ENCODE results near the gene YBEY. TPM values are rescaled to one million over a fixed set of nuclear protein-coding genes. Genes with fewer than 3 reads are reported as not detected.

Gene YBEY
- total RNA-seq, 2 donors from 2014 or later = 19.6 to 23.3 TPM

- H3K9me3 ChIP-seq (ENCODE audit: control insufficient read depth, low read length) = no peaks in the 10 kb centered on the region
- TF ChIP-seq, protein P1, sequence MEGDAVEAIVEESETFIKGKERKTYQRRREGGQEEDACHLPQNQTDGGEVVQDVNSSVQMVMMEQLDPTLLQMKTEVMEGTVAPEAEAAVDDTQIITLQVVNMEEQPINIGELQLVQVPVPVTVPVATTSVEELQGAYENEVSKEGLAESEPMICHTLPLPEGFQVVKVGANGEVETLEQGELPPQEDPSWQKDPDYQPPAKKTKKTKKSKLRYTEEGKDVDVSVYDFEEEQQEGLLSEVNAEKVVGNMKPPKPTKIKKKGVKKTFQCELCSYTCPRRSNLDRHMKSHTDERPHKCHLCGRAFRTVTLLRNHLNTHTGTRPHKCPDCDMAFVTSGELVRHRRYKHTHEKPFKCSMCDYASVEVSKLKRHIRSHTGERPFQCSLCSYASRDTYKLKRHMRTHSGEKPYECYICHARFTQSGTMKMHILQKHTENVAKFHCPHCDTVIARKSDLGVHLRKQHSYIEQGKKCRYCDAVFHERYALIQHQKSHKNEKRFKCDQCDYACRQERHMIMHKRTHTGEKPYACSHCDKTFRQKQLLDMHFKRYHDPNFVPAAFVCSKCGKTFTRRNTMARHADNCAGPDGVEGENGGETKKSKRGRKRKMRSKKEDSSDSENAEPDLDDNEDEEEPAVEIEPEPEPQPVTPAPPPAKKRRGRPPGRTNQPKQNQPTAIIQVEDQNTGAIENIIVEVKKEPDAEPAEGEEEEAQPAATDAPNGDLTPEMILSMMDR (conservative IDR thresholded peaks at IDR 0.05) = no peak
- H3K4me3 ChIP-seq (ENCODE audit: low read length) = no peak overlapping the region
- H3K9ac ChIP-seq (ENCODE audit: extremely low read depth, low read length, poor library complexity, severe bottlenecking) = no peak overlapping the region
- whole genome bisulfite sequencing, 2 experiments (ENCODE audit: insufficient coverage in 1 of 2, insufficient read length in 1 of 2) = 91 to 98% methylated on average over 10 of the region's 10 CpGs
- Mint-ChIP-seq H3K36me3 (ENCODE audit: low read depth) (peaks cover 82% of the 10 kb centered on the region), H3K4me3 (no peak overlapping the region), H3K27me3 (ENCODE audit: insufficient read depth) (no peaks in the 10 kb centered on the region), H3K4me1 (no peaks in the 10 kb centered on the region), H3K9me3 (no peaks in the 10 kb centered on the region), H3K27ac (no peak overlapping the region)
- no peak overlapping the region for H3K27ac ChIP-seq (ENCODE audit: low read depth, low read length)
- no peaks in the 10 kb centered on the region for H3K4me1 ChIP-seq (ENCODE audit: control insufficient read depth, insufficient read depth, low read length)
- peaks cover 65% of the 10 kb centered on the region for H3K36me3 ChIP-seq (ENCODE audit: control insufficient read depth, insufficient read depth, low read length)
- no peak for DNase-seq
- no peaks in the 10 kb centered on the region for H3K27me3 ChIP-seq (ENCODE audit: control insufficient read depth, insufficient read depth, low read length, poor library complexity, severe bottlenecking)
Measured at GRCh38 chr21:46347203-46347550, 61.0 kb downstream of the YBEY start.

Other genes with a start within 250 kb of the YBEY start
- 100 to 1,000 TPM; 259 to 377 TPM for gene COL6A2, start 188.2 kb upstream of the YBEY start, total RNA-seq
- gene FTCD, start 130.8 kb upstream of the YBEY start, total RNA-seq = 1 to 10 TPM; 3.5 to 4.6 TPM
- 10 to 100 TPM; 29.5 to 31.9 TPM for gene SPATC1L, start 101.9 kb upstream of the YBEY start, total RNA-seq
- 10 to 100 TPM; 56.7 to 85.2 TPM for gene LSS, start 57.6 kb upstream of the YBEY start, total RNA-seq
- 100 to 1,000 TPM; 120 to 161 TPM for gene MCM3AP, start 731 bp upstream of the YBEY start, total RNA-seq
- 10 to 100 TPM; 19.6 to 37.4 TPM for gene C21orf58, start 37.5 kb downstream of the YBEY start, total RNA-seq
- gene PCNT, start 37.8 kb downstream of the YBEY start, total RNA-seq = 10 to 100 TPM; 40.1 to 40.7 TPM
- gene DIP2A, start 172.5 kb downstream of the YBEY start, total RNA-seq = 10 to 100 TPM; 51.0 to 52.2 TPM

Measured in endodermal cell (in vitro differentiated cells).